NT2/D1 (cell line): ENCODE results near the gene FYB1.

Experiments used
- SUZ12 ChIP-seq: IDR thresholded peaks from 2 replicates; pipeline ENCODE4 v1.6.1; 2011; ENCODE audit not compliant: insufficient read length, insufficient read depth; ENCODE audit errors: extremely low read depth
- YY1 ChIP-seq: IDR thresholded peaks from 2 replicates; pipeline ENCODE4 v1.6.1; 2011; ENCODE audit not compliant: insufficient read length, insufficient read depth
- ZNF274 ChIP-seq: IDR thresholded peaks from 2 replicates; pipeline ENCODE4 v1.6.1; 2011; ENCODE audit warnings: mild to moderate bottlenecking, low read depth, low read length

DNA sequence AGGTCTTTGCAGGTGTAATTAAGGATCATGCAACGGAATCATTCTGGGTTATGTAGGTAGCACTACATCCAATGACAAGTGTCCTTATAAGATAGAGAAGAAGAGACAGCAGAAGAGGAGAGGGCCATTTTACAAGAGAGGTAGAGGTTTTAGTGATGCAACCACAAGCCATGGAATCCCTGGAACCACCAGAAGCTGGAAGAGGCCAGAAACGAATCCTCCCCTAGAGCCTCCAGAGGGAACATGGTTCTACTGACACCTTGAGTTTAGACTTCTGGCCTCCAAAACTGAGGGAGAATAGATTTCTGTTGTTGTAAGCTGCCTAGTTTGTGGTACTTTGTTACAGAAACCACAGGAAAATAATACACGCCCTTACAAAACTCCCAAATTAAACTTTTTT lies 3.5 kb downstream of the FYB1 start:
- TF ChIP-seq SUZ12 (no peak), YY1 (no peak), ZNF274 (no peak)
